GM21381 (cell line): ENCODE results near the gene RNF115.
"Not testable (repeated sequence)": the region's sequence is repeated elsewhere in the genome, so short reads cannot be mapped to it uniquely, and the experiment has no call there.

Source experiments
- ATAC-seq: cut with Tn5 transposase; IDR thresholded peaks from one replicate; pipeline ENCODE4 v1.9.1; 2021; ENCODE audit warnings: mild to moderate bottlenecking, moderate library complexity; ENCODE audit not compliant: unreplicated experiment

Gene RNF115

DNA sequence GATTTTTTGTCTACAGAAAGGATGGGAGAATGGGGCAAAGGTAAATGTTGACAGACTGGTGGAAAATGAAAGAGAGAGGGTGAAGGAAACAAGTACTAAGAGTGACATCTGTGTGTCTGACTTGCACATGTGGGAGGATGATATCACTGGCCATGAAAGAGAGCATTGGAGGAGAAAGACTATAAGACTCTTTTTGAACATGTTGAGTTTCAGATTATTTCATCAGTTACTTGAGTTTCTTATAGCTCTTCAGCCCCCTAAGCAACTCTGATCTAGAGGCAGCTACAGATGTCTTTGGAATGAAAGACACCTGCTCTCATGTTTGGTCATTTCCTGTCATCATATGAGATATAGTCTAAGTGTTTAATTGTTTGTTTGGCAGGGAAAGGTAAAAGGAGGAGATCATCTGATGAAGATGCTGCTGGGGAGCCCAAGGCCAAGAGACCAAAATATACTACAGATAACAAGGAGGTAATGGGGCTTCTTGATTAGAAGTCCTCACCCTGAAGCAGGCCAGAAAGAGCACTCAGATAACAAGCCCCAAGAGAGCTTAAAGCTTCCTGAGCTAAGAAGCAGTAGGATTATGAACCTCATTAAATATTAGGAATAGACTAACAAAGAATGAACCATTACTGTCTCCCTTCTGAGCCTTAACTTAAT is 4.6 kb upstream of the RNF115 start:
- no peak for ATAC-seq

- no peak for ATAC-seq
Measured at GRCh38 chr1:145827966-145828365, 4.1 kb upstream of the RNF115 start.

DNA sequence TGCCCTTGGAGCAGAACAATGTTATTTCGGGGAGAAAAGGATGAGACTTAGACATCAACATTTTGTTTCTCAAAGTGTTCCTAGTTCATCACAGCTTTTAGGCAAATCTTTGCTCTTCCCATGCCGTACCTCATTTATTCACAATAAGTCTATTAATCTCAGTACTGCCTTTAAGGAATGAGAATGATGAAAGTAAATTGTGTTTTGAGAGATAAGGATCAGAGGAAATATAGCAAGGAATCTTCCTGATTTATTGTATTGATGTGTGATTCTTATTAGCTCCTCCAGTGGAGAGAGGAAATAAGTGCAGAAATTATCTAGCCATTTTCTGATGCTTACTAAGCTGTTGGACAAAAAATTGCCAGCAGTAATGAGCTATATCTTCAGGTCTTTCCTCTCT is 2.1 kb upstream of the RNF115 start:
- no peak for ATAC-seq

DNA sequence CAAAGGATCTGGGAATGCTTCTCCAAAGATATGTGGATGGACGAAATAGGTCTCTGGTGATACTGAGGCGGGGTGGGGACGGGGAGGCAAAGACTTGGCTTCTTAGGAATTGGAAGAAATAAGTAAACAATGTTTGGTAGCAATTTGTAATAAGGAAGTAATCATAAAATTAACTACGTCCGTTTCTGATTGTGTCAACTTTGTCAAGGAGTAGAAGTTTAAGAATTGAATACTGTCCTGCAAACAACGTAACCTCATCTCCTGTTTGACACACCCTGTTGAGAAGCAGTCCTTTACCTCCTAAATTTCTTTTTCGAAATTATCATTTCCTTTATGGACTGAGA is 576 bp upstream of the RNF115 start:
- ATAC-seq = no peak

DNA sequence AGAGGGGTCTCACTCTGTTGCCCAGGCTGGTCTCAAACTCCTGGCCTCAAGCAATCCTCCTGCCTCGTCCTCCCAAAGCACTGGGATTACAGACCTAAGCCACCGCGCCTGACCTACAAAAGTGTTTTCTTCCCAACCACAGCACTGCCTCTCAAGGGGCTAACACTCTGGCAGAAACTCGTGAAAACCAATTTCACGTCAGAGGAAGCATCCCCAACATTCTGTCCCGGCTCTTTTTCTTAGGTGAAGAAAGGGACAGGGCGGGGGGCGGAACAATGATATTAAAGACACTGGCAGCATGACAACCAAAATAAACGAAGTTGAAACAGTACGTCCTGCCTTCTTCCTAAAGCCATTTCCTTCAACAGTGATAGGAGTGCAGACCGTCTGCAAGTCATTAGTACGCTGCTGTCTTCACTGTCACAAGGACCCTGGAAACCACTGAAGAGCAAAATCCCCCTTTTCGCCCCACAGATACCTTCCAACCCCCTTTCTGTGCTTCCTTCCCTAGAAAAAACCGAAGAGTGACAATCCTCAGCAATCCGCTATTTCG is 1.0 kb downstream of the RNF115 start:
- not testable (repeated sequence) for ATAC-seq

DNA sequence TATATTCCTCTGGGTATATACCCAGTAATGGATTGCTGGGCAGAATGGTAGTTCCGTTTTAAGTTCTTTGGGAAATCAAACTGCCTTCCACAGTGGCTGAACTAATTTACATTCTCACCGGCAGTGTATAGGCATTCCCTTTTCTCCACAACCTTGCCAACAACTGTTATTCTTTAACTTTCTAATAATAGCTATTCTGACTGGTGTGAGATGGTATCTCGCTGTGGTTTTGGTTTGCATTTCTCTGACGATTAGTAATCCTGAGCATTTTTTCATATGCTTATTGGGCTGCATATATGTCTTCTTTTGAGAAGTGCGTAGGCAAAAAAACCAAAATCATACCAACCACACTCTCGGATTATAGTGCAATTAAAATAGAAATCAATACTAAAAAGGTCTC is 5.8 kb downstream of the RNF115 start:
- peak; percentile 48 for ATAC-seq

- ATAC-seq = not testable (repeated sequence)
Measured at GRCh38 chr1:145812977-145813810, 10.7 kb downstream of the RNF115 start.

GRCh38 chr1:145806844-145807243 is 17.1 kb downstream of the RNF115 start:
- no peak for ATAC-seq

DNA sequence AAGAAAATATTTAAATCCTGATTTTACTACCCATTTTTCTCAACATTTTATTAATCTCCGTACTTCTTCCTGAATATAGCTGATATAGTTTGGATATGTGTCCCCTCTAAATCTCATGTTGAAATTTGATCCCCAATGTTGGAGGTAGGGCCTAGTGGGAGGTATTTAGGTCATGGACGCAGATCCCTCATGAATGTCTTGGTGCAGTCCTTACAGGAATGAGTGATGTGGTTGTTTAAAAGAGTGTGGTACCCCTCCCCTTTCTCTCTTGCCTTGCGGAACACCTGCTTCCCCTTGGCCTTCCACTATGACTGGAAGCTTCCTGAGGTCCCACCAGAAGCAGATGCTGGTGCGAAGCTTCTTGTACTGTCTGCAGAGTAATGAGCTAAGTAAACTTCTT is 17.5 kb downstream of the RNF115 start:
- no peak for ATAC-seq

DNA sequence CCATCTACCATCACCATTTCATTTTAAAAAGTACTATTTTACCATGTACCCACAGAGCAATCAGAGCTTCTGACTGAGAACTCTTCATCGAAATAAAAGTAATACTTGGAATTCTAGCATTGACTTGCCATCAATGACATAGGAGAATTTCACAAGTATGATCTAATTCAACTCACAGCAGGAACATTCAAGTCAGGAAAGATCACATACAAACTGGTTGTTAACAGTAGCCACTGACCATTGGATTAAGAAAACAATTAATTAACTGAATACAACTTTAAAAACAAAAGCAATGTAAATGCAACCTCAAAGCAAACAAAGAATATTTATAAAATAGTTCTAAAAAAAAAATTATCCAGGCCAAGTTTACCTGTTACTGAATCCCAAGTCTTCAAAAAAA is 18.8 kb downstream of the RNF115 start:
- no peak for ATAC-seq

GRCh38 chr1:145804235-145805045 is 19.5 kb downstream of the RNF115 start:
- ATAC-seq = no peak

GRCh38 chr1:145799806-145800205 is 24.1 kb downstream of the RNF115 start:
- ATAC-seq = no peak

GRCh38 chr1:145796753-145797152 is 27.1 kb downstream of the RNF115 start:
- ATAC-seq = no peak

DNA sequence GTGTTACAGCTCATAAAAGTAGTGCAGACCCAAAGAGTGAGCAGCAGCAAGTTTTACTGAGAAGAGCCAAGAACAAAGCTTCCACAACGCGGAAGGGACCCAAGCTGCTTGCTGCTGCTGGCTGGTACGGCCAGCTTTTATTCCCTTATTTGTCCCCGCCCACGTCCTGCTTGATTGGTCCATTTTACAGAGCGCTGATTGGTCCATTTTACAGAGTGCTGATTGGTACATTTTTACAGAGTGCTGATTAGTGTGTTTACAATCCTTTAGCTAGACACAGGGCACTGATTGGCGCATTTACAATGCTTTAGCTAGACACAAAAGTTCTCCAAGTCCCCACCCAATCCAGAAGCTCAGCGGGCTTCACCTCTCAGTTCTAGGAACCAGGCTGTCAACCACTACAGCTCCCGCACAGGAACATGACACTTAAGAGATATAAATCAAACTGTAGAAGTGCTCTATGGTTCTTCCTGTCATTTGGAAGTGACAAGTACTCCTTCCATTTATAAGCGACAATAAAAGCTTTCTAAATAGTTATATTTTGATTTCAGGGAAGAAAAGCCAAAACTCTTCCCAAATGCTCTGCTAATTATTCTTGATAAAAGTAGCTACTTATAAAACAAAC is 28.5 kb downstream of the RNF115 start:
- no peak for ATAC-seq

DNA sequence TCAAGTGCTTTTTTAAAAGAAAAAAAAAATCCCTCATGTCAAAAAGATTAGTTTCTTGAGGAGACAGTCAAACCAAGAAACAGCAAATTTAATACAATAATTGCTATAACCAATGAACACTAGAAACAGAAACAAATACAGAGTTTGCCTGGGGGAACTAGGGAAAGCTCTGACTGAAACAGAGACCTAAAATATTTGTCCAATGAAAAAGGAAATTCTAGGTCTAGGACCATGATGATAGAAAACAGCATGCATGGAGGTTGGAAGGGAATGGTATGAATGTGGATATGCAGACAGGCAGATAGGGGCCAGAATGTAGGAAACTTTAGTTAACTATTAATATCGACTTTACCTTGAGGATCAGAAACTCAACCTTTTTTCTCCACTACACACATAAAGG is 31.4 kb downstream of the RNF115 start:
- ATAC-seq = no peak

GRCh38 chr1:145791860-145792259 is 32.0 kb downstream of the RNF115 start:
- not testable (repeated sequence) for ATAC-seq

DNA sequence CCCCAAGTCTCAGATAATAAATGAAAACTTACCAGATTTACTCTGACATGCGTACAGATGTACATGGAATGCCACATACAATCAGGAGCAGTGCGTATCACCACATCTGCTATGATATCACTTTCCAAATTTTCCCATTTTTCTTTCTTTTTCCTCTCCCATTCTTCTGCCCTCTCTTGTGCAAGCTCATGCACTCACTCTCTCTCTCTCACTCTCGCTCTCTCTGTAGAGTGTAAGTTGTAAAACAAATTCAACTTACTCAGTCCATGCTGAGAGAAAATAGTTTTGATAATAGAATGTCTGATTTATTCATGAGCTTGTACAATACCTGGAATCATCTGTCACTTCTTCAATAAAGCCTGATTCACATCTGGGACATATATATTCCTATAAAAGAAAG is 35.3 kb downstream of the RNF115 start:
- no peak for ATAC-seq

DNA sequence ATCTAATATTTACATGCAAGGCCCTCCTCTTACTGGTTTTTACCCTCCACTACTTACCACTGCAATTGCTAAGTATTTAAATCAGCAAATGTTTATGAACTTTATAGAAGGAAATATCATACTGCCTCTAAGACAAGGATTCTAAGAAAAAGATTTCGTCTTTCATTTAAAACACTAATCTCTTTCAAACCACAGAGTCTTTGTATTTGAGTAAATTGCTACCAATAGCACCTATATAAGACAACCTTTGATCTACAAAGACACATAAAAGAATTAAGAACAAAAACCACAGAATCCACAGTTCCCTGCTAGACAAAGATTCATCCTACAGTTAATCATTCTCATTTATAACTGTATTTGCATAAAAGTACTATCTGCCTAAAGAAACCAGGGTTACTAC is 37.6 kb downstream of the RNF115 start:
- ATAC-seq = no peak

GRCh38 chr1:145785547-145785946 is 38.3 kb downstream of the RNF115 start:
- no peak for ATAC-seq

DNA sequence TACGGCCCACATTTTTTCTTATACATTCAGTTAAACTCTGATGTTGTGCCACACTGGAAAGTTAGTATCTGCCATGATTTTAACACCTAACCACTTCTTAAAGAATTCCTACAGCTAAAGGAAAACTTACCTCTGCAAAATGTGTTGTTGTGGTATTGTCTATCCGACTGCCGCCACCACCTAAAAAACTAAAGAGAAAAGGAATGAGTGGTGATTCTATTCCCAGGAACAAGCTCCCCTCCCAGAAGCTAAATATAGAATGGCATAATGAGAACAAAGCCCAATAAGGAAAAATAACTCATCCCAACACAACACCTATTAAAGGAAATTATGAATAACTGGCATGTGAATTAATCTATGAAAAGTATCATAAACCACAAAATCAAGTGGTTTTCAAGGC is 39.5 kb downstream of the RNF115 start:
- ATAC-seq = no peak
